Naive thymus-derived CD4-positive, alpha-beta T cell (primary cell): Measurements from ENCODE around the gene ST6GALNAC4. TPM values are rescaled to one million over a fixed set of nuclear protein-coding genes. Genes with fewer than 3 reads are reported as not detected.

ENCODE experiments used
- ATAC-seq: fragments of 150-1000 bp; cut with Tn5 transposase; 2 replicates; pipeline ENCODE4 v1.10.0; 2021; ENCODE audit warnings: mild to moderate bottlenecking, moderate library complexity
- CTCF ChIA-PET: fragments of 350-600 bp; sonication (Branson Sonifier 250); formaldehyde crosslinking; loops from one replicate; lab custom pipeline; 2021; ENCODE audit warnings: antibody characterized with exemption; lab: Charles Lee
- POLR2A ChIA-PET: fragments of 350-600 bp; sonication (Branson Sonifier 250); formaldehyde crosslinking; loops from one replicate; lab custom pipeline; 2021; ENCODE audit warnings: antibody characterized with exemption, inconsistent platforms; lab: Charles Lee
- DNase-seq, 9 donors: peaks; one replicate each; pipeline versions ENCODE4 v3.0.0 to v3.0.0-alpha.2; 2020 to 2022; ENCODE audit warnings: mixed read lengths in 1 of 9
- H3K27ac ChIP-seq: one replicate; pipeline ENCODE4 v1.7.0; 2013; ENCODE audit warnings: mild to moderate bottlenecking, low read depth, low read length, moderate library complexity
- H3K27me3 ChIP-seq, 2 donors: one replicate each; pipeline ENCODE4 v1.7.0; 2013; ENCODE audit warnings: low read length in 2 of 2, mild to moderate bottlenecking in 2 of 2, moderate library complexity in 2 of 2; ENCODE audit not compliant: control insufficient read depth in 2 of 2, insufficient read depth in 2 of 2
- H3K36me3 ChIP-seq, 3 experiments: 1 replicate in 2 of 3; 2 replicates in 1 of 3; pipeline ENCODE4 v1.7.0; 2013; ENCODE audit warnings: low read length in 3 of 3, mild to moderate bottlenecking in 3 of 3, moderate library complexity in 1 of 3; ENCODE audit not compliant: insufficient read depth in 3 of 3, control insufficient read depth in 2 of 3
- H3K4me1 ChIP-seq, 2 donors: one replicate each; pipeline ENCODE4 v1.7.0; 2013; ENCODE audit warnings: low read length in 2 of 2, mild to moderate bottlenecking in 2 of 2, moderate library complexity in 1 of 2; ENCODE audit not compliant: control insufficient read depth in 2 of 2, insufficient read depth in 2 of 2
- H3K4me3 ChIP-seq: 2 replicates; pipeline ENCODE4 v1.7.0; 2013; ENCODE audit warnings: mild to moderate bottlenecking, low read length
- H3K9me3 ChIP-seq, 3 experiments: 1 replicate in 2 of 3; 2 replicates in 1 of 3; pipeline ENCODE4 v1.7.0; 2013; ENCODE audit warnings: low read length in 3 of 3; ENCODE audit not compliant: control insufficient read depth in 2 of 3
- H3K27ac Mint-ChIP-seq, 9 donors: one replicate each; pipeline ENCODE4 v1.8.0; 2020 to 2022; ENCODE audit warnings: mixed read lengths in 9 of 9, mild to moderate bottlenecking in 8 of 9, moderate library complexity in 5 of 9, inconsistent platforms in 2 of 9
- H3K27me3 Mint-ChIP-seq, 5 donors: one replicate each; pipeline ENCODE4 v1.8.0; 2021 to 2022; ENCODE audit warnings: mixed read lengths in 5 of 5, mild to moderate bottlenecking in 1 of 5
- H3K36me3 Mint-ChIP-seq, 5 donors: one replicate each; pipeline ENCODE4 v1.8.0; 2020 to 2022; ENCODE audit warnings: mixed read lengths in 5 of 5, mild to moderate bottlenecking in 3 of 5, inconsistent platforms in 1 of 5
- H3K4me1 Mint-ChIP-seq, 7 donors: one replicate each; pipeline ENCODE4 v1.8.0; 2020 to 2022; ENCODE audit warnings: mixed read lengths in 7 of 7, mild to moderate bottlenecking in 3 of 7, inconsistent platforms in 1 of 7
- H3K4me3 Mint-ChIP-seq, 10 donors: one replicate each; pipeline ENCODE4 v1.8.0; 2020 to 2022; ENCODE audit warnings: mild to moderate bottlenecking in 10 of 10, mixed read lengths in 10 of 10, moderate library complexity in 6 of 10, inconsistent platforms in 2 of 10
- H3K9me3 Mint-ChIP-seq, 11 donors: one replicate each; pipeline ENCODE4 v1.8.0; 2020 to 2022; ENCODE audit warnings: mixed read lengths in 11 of 11, mild to moderate bottlenecking in 4 of 11, inconsistent platforms in 1 of 11, moderate library complexity in 1 of 11
- intact Hi-C, 2 donors: fragments of 100-400 bp; cut with micrococcal nuclease; formaldehyde crosslinking; loops; one replicate each; pipeline ENCODE4 v1.15.1; 2023
- polyA plus RNA-seq, 2 donors: library from polyadenylated mRNA; unstranded; fragments of 300-500 nt; fragmentation: Illumina TruSeq; gene quantifications; one replicate each; pipeline ENCODE4 v1.2.3, GENCODE V29; 2021
- total RNA-seq, 6 experiments: library from RNA in 5 of 6; stranded (reverse) in 5 of 6; gene quantifications; 1 replicate in 5 of 6; 2 replicates in 1 of 6; pipeline ENCODE4 v1.2.3 and lab custom pipeline; 2021 to 2026

Gene ST6GALNAC4
- total and polyA plus RNA-seq, 7 experiments from 2014 or later: 20.0 to 51.0 (median 31.2) TPM

DNA sequence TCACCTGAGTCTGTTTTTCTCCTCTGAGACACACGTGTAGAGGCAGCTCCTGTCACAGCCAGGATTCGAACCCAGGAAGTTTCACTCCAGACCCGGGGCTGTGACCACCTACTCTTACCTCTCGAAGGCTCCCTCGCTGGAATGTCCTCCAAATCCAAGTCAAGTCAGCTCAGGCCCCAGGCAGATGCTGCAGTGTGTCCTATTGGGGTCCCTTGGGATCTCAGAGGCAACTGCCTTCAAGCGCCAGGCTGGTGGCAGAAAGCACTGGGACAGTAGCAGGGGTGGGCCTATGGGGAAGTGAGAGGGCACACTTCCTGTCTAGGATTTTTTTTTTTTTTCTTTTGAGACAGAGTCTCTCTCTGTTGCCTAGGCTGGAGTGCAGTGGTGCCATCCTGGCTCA, 762 bp upstream of the ST6GALNAC4 start:
- peaks cover 0 to 18% (median 0%) of the 10 kb centered on the region in 3 experiments for H3K36me3 ChIP-seq
- Mint-ChIP-seq H3K4me3 (peak overlapping the region in 9 of 10 donors; percentile 57 to 88 (median 80)), H3K36me3 (peaks cover 0 to 11% (median 0%) of the 10 kb centered on the region in 5 donors), H3K9me3 (no peaks in the 10 kb centered on the region), H3K4me1 (peaks cover 31 to 65% (median 51%) of the 10 kb centered on the region in 7 donors), H3K27ac (peak overlapping the region in 8 of 9 donors; percentile 8 to 89 (median 62)), H3K27me3 (peaks cover 0 to 4% (median 0%) of the 10 kb centered on the region in 5 donors)
- H3K9me3 ChIP-seq: no peaks in the 10 kb centered on the region
- peaks cover 29 to 41% of the 10 kb centered on the region in 2 donors for H3K4me1 ChIP-seq
- H3K27ac ChIP-seq: peak overlapping the region; percentile 56
- ATAC-seq (no peak), DNase-seq (no peak)
- ChIA-PET POLR2A (interaction anchor here (0.6 to 4.9 kb wide), 16 partner anchors 9 to 183 kb away, joined by 3 to 81 read pairs (median 3); partner anchors contain the start of genes CDK9 and TOR2A), CTCF (interaction anchor here (0.7 to 2.5 kb wide), 4 partner anchors 11 to 183 kb away, joined by 3 to 12 read pairs (median 6); partner anchors contain the start of gene TOR2A)
- peak overlapping the region; percentile 55 for H3K4me3 ChIP-seq
- no peaks in the 10 kb centered on the region for H3K27me3 ChIP-seq
- intact Hi-C loops: loop anchor here (1.0 to 5.0 kb wide), 15 partner anchors 11 to 693 kb away; partner anchors contain the start of genes FPGS (in 2 of the 2), STXBP1 (in 2 of the 2), PIP5KL1 (in 1 of the 2) and ST6GALNAC6 (in 1 of the 2)

DNA sequence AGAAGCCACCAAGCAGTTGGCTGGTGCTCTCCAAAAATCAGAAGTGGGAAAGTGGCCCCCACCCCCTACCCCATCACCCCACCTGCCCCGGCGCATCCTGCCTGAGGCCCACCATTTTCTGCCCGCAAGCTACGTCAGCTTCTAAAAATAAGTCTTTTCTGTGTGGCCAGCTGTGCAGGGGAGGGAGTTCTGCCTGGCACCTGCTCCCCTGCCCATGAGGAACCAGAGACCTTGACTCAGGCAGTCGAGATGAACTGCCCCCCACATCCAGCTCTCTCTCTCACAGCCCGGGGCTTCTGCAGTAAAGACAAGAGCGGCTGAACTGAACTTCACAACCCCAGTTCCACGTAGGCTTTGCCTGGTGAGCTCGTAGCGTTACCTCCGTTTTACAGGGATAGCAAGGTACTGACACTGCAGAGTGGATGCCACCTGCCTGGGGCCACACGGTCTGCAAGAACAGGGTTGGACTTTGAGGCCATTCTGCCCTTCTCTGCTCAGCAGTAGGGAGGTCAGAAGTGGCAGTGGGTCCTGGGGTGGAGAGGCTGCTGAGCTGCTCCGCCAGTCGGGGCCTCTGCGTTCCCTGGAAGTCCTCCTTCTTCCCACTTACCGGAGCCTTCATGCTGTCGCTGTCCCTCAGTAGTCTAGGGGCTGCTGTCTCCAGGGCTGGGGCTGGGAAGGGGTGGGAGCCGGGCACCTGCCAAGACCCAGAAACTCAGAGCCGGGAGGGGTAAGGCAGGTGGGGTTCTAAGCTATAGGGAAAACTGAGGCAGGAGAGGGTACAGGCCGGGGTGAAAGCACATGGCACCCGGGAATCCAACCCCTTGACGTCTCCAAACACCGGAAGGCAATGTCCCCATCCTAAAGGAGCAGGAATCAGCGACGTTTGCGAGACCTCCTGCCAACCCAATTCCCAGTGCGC, 781 bp downstream of the ST6GALNAC4 start:
- ATAC-seq (peak; percentile 6), DNase-seq (peak in 7 of 9 donors; percentile 43 to 80 (median 52))
- CTCF ChIA-PET: interaction anchor here (0.6 to 2.5 kb wide), 9 partner anchors 10 to 326 kb away, joined by 3 to 12 read pairs (median 3); partner anchors contain the start of genes SH2D3C and TOR2A
- Mint-ChIP-seq H3K27me3 (no peaks in the 10 kb centered on the region), H3K4me1 (peaks cover 23 to 64% (median 48%) of the 10 kb centered on the region in 7 donors), H3K9me3 (no peaks in the 10 kb centered on the region), H3K4me3 (peak overlapping the region; percentile 76 to 91 (median 86)), H3K27ac (peak overlapping the region; percentile 69 to 95 (median 87)), H3K36me3 (peaks cover 0 to 14% (median 1%) of the 10 kb centered on the region in 5 donors)
- POLR2A ChIA-PET: interaction anchor here (0.5 to 4.9 kb wide), 21 partner anchors 12 to 1921 kb away, joined by 3 to 81 read pairs (median 3); partner anchors contain the start of genes CDK9, PTRH1, ST6GALNAC6 and TTC16
- peaks cover 0 to 31% (median 0%) of the 10 kb centered on the region in 3 experiments for H3K36me3 ChIP-seq
- no peaks in the 10 kb centered on the region for H3K9me3 ChIP-seq
- intact Hi-C loops: loop anchor here (1.0 to 5.0 kb wide), 7 partner anchors 14 to 691 kb away; partner anchors contain the start of genes STXBP1 (in 2 of the 2), FPGS (in 1 of the 2) and PIP5KL1 (in 1 of the 2)
- H3K27ac ChIP-seq: peak overlapping the region; percentile 81
- H3K4me1 ChIP-seq: peaks cover 24 to 31% of the 10 kb centered on the region in 2 donors
- peak overlapping the region; percentile 86 for H3K4me3 ChIP-seq
- no peaks in the 10 kb centered on the region for H3K27me3 ChIP-seq

DNA sequence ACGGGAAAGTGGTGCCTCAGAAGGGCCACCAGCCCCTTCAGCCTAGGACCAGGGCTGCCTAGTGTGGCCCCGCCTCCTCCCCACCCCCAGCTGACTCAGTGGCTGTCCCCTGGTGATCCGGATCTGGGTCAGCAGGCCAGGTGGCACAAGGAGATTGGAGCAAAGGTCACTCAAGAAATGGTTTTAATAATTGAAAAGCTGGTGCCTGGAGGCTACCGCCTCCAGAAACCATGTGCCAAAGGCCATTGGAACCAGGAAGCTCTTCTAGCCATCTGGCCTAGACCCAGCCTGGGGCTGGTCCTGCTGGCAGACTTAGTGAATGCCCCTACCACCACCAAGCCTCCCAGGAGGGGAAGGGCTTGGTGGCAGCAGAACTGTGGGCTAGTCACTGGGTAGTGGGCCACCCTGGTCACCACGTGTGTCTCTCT, 1.5 kb downstream of the ST6GALNAC4 start:
- ChIA-PET POLR2A (interaction anchor here (0.8 to 4.9 kb wide), 13 partner anchors 11 to 1922 kb away, joined by 3 to 81 read pairs (median 3); partner anchors contain the start of genes CDK9, DPM2 and ST6GALNAC6), CTCF (interaction anchor here (1.0 to 2.3 kb wide), 5 partner anchors 9 to 137 kb away, joined by 3 to 12 read pairs (median 4); partner anchors contain the start of gene SH2D3C)
- Mint-ChIP-seq H3K36me3 (peaks cover 4 to 20% (median 7%) of the 10 kb centered on the region in 5 donors), H3K4me1 (peaks cover 30 to 66% (median 54%) of the 10 kb centered on the region in 7 donors), H3K9me3 (no peaks in the 10 kb centered on the region), H3K27ac (peak overlapping the region in 8 of 9 donors; percentile 69 to 95 (median 84)), H3K27me3 (no peaks in the 10 kb centered on the region), H3K4me3 (peak overlapping the region; percentile 76 to 91 (median 86))
- ATAC-seq (no peak), DNase-seq (no peak)
- peaks cover 24 to 31% of the 10 kb centered on the region in 2 donors for H3K4me1 ChIP-seq
- no peaks in the 10 kb centered on the region for H3K9me3 ChIP-seq
- H3K4me3 ChIP-seq: peak overlapping the region; percentile 19
- H3K27ac ChIP-seq: peak overlapping the region; percentile 81
- intact Hi-C loops: loop anchor here (5.0 kb wide), 3 partner anchors 33 to 348 kb away; partner anchors contain the start of gene STXBP1 (in 1 of the 2)
- H3K36me3 ChIP-seq: peaks cover 0 to 38% (median 0%) of the 10 kb centered on the region in 3 experiments
- no peaks in the 10 kb centered on the region for H3K27me3 ChIP-seq

DNA sequence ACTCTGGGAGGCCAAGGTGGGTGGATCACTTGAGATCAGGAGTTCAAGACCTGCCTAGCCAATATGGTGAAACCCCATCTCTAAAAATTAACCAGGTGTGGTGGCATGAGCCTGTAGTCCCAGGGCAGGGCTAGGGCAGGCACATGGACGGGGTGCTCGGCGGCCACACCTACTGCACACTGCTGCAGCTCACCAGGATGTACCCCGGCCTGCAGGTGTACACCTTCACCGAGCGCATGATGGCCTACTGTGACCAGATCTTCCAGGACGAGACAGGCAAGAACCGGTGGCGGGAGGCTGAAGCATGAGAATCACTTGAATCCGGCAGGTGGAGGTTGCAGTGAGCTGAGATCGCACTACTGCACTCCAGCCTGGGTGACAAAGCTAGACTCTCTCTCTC, 3.2 kb downstream of the ST6GALNAC4 start:
- H3K27me3 Mint-ChIP-seq: no peaks in the 10 kb centered on the region
- no peak for ATAC-seq
- peak overlapping the region in 2 of 10 donors; percentile 13 to 29 for H3K4me3 Mint-ChIP-seq
- Histone ChIP-seq H3K9me3 (no peaks in the 10 kb centered on the region), H3K4me1 (peaks cover 24 to 31% of the 10 kb centered on the region in 2 donors), H3K36me3 (peaks cover 0 to 48% (median 0%) of the 10 kb centered on the region in 3 experiments), H3K4me3 (no peak overlapping the region), H3K27me3 (no peaks in the 10 kb centered on the region), H3K27ac (no peak overlapping the region)
- H3K9me3 Mint-ChIP-seq: no peaks in the 10 kb centered on the region
- DNase-seq: peak in 1 of 9 donors; percentile 8
- peak overlapping the region in 2 of 9 donors; percentile 69 to 81 for H3K27ac Mint-ChIP-seq
- ChIA-PET CTCF (interaction anchor here (0.6 to 1.7 kb wide), 3 partner anchors 126 to 178 kb away, joined by 3 to 8 read pairs (median 4); partner anchors contain the start of gene TOR2A), POLR2A (interaction anchor here (0.6 to 4.9 kb wide), 5 partner anchors 10 to 179 kb away, joined by 3 to 81 read pairs (median 4); partner anchors contain the start of gene TOR2A)
- intact Hi-C loops: no loop called here
- H3K36me3 Mint-ChIP-seq: peaks cover 4 to 20% (median 7%) of the 10 kb centered on the region in 5 donors
- H3K4me1 Mint-ChIP-seq: peaks cover 24 to 57% (median 46%) of the 10 kb centered on the region in 7 donors

DNA sequence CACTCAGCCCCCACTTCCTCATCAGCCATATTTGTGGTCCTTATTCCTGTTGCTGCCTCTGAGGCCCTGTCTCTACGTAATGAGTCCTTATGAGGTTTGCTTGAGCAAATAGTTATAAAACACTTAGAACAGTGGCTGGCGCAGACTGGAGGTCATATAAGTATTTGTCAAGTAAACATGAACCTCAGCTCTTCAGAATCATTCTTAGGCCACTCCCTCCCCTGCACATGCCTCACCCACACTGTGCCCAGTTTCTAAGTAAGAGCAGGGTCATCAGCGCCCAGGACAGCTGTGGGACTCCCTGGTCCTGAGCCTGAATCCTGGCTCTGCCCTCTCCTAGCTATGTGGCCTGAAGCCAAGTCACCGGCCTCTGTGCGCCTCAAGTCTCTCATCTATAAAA, 4.0 kb downstream of the ST6GALNAC4 start:
- POLR2A ChIA-PET: interaction anchor here (1.1 to 1.2 kb wide), 3 partner anchors 9 to 178 kb away, joined by 3 to 4 read pairs (median 3); partner anchors contain the start of gene TOR2A
- peak overlapping the region in 2 of 10 donors; percentile 7 to 19 for H3K4me3 Mint-ChIP-seq

More for the DNA sequence above, 4.0 kb downstream of the ST6GALNAC4 start:
- intact Hi-C loops: no loop called here
- Mint-ChIP-seq H3K27me3 (no peaks in the 10 kb centered on the region), H3K36me3 (peaks cover 4 to 20% (median 7%) of the 10 kb centered on the region in 5 donors), H3K4me1 (peaks cover 18 to 49% (median 38%) of the 10 kb centered on the region in 7 donors), H3K9me3 (no peaks in the 10 kb centered on the region), H3K27ac (peak overlapping the region in 6 of 9 donors; percentile 43 to 81 (median 61))
- Histone ChIP-seq H3K4me3 (no peak overlapping the region), H3K27ac (no peak overlapping the region), H3K9me3 (no peaks in the 10 kb centered on the region), H3K36me3 (peaks cover 0 to 56% (median 0%) of the 10 kb centered on the region in 3 experiments), H3K4me1 (peaks cover 24% of the 10 kb centered on the region in 2 donors), H3K27me3 (no peaks in the 10 kb centered on the region)
- no peak for ATAC-seq
- CTCF ChIA-PET: interaction anchor here (0.6 to 1.7 kb wide), 6 partner anchors 9 to 178 kb away, joined by 3 to 8 read pairs (median 4); partner anchors contain the start of gene TOR2A
- no peak for DNase-seq
